Mucosa of descending colon (tissue), 3 donors: Measurements from ENCODE around the gene CPNE1. TPM values are rescaled to one million over a fixed set of nuclear protein-coding genes. Genes with fewer than 3 reads are reported as not detected.

ENCODE experiments used
- ATAC-seq: fragments of 200-7000 bp; cut with Tn5 transposase; one replicate; pipeline ENCODE4 v1.9.1; 2020; ENCODE audit warnings: mild to moderate bottlenecking, moderate library complexity
- DNase-seq, 3 donors: peaks; one replicate each; pipeline ENCODE4 v3.0.0-alpha.2; 2020
- H3K36me3 ChIP-seq: fragments of 200-600 bp; one replicate; pipeline ENCODE4 v1.8.0; 2021; ENCODE audit warnings: low read depth, mild to moderate bottlenecking
- H3K4me1 ChIP-seq: fragments of 200-600 bp; one replicate; pipeline ENCODE4 v1.8.0; 2021; ENCODE audit warnings: low read depth, mild to moderate bottlenecking
- H3K4me3 ChIP-seq: fragments of 200-600 bp; one replicate; pipeline ENCODE4 v1.8.0; 2021; ENCODE audit warnings: mild to moderate bottlenecking
- H3K9me3 ChIP-seq: fragments of 200-600 bp; one replicate; pipeline ENCODE4 v1.8.0; 2021; ENCODE audit warnings: mild to moderate bottlenecking
- intact Hi-C, 2 donors: fragments of 100-400 bp; cut with DNase I in 1 of 2; cut with micrococcal nuclease in 1 of 2; formaldehyde crosslinking; loops; one replicate each; pipeline versions ENCODE4 v1.11.0 to v1.11.1; 2022; cut with DNase I, micrococcal nuclease
- total RNA-seq, 3 donors: library from RNA; stranded (reverse); fragmentation: NEBNext Ultra II Directional in 2 of 3; extraction: Animal tissue kit (Norgen Biotek cat#: 25700) in 2 of 3; gene quantifications; one replicate each; pipeline versions ENCODE4 v1.2.1 to v1.2.4, GENCODE V29; 2021 to 2023
- TF ChIP-seq, protein P1 (sequence below): fragments of 200-600 bp; IDR thresholded peaks from one replicate; pipeline ENCODE4 v1.8.0; 2022; ENCODE audit warnings: antibody characterized with exemption, mild to moderate bottlenecking
- donor health status: DM: no; HTN: no; CAD: no; lungs with moderate emphysema.
- donor health status: DM: no; HTN: no; CAD: no.
- donor health status: DM: no; HTN: yes; CAD: no.

Gene CPNE1
- total RNA-seq, 3 donors from 2014 or later, result 117 to 188 (median 128) TPM

DNA sequence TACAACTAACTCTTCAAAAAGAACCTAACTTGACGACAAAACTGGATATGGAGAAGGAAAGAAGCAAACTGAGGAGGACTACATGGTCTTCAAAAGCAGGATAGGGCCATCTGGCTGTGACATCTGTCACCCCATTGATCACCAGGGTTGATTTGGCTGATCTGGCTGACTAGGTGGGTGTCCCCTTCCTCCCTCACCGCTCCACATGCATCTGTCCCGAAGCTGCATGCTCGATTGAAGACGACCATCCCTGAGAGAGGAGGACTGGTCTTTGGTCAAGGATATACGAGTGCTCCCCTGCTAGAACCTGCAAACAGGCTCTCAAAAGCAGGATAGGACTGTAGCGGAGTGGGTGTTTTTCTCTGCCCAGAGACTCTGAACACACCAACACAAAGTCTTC, 21.7 kb downstream of the CPNE1 start:
- Histone ChIP-seq H3K4me3 (no peak overlapping the region), H3K9me3 (no peaks in the 10 kb centered on the region), H3K4me1 (peaks cover 2% of the 10 kb centered on the region), H3K36me3 (no peaks in the 10 kb centered on the region)
- DNase-seq (no peak), ATAC-seq (no peak)
- intact Hi-C loops, result no loop called here
- TF ChIP-seq, protein P1, sequence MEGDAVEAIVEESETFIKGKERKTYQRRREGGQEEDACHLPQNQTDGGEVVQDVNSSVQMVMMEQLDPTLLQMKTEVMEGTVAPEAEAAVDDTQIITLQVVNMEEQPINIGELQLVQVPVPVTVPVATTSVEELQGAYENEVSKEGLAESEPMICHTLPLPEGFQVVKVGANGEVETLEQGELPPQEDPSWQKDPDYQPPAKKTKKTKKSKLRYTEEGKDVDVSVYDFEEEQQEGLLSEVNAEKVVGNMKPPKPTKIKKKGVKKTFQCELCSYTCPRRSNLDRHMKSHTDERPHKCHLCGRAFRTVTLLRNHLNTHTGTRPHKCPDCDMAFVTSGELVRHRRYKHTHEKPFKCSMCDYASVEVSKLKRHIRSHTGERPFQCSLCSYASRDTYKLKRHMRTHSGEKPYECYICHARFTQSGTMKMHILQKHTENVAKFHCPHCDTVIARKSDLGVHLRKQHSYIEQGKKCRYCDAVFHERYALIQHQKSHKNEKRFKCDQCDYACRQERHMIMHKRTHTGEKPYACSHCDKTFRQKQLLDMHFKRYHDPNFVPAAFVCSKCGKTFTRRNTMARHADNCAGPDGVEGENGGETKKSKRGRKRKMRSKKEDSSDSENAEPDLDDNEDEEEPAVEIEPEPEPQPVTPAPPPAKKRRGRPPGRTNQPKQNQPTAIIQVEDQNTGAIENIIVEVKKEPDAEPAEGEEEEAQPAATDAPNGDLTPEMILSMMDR, result no peak

DNA sequence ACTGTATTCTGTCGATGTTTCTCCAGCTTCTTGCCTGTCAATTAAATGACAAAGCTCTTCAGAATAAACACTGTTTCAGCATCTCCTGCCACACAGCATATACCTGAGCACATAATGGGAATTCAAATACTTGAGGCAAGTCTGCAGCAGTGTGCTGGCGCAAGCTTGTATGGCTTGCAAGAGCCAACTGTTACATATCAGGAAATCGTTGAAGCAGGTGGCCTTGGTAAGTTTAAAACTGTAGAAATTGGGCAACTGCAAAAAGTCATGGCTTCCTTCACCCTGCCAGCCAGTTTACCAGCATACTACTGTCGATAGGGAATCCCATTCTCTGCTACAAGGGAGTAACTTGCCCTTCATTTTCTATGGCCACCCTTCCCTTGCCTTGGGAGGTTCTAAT, 23.0 kb downstream of the CPNE1 start:
- intact Hi-C loops, result no loop called here

DNA sequence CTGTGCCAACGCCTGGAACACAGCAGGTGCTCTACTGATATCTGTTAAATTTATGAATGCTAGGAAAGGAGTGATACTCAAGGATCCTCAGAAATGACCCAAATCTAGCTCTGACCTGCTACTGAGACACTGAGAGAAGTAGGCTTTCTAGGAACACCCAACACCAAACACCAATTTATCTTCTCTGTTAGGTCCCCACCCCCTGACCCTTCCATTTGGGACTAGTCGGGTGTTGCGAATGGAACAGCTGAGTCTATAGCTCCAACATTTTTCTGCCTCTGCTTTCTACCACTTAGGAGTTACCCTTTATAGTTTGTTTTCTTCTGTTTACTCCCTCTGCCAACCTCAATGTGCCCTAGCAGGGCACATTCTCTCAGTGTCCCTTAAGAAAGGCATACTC, 24.0 kb downstream of the CPNE1 start:
- Histone ChIP-seq H3K4me3 (no peak overlapping the region), H3K36me3 (no peaks in the 10 kb centered on the region), H3K4me1 (peaks cover 2% of the 10 kb centered on the region), H3K9me3 (no peaks in the 10 kb centered on the region)
- TF ChIP-seq, protein P1, result no peak
- intact Hi-C loops, result no loop called here
- ATAC-seq, result no peak
- DNase-seq, result no peak

More for the DNA sequence above, 23.0 kb downstream of the CPNE1 start:
- DNase-seq (no peak), ATAC-seq (no peak)
- Histone ChIP-seq H3K4me3 (no peak overlapping the region), H3K9me3 (no peaks in the 10 kb centered on the region), H3K4me1 (peaks cover 2% of the 10 kb centered on the region), H3K36me3 (no peaks in the 10 kb centered on the region)
- TF ChIP-seq, protein P1, result no peak

DNA sequence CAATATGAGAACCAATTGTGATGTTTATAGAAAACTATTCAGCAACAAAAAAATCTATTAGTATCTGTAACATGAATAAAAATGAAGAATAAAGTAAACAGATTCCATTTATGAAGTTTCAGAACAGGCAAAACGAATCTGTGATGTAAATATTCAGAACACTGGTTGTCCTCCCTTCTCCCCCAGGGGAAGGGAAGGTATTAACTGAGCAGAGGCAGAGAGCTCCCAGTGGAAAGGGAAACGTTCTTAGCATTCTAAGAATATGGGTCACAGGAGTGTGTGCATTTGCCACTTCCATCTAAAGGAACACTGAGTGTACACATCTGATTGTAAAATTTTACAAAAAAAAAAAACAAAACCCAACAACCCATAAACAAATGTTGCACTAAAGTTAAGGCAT, 25.9 kb downstream of the CPNE1 start:
- Histone ChIP-seq H3K4me3 (no peak overlapping the region), H3K9me3 (no peaks in the 10 kb centered on the region), H3K36me3 (no peaks in the 10 kb centered on the region), H3K4me1 (peaks cover 2% of the 10 kb centered on the region)
- no peak for ATAC-seq
- no peak for DNase-seq
- intact Hi-C loops, result no loop called here
- TF ChIP-seq, protein P1, result no peak

DNA sequence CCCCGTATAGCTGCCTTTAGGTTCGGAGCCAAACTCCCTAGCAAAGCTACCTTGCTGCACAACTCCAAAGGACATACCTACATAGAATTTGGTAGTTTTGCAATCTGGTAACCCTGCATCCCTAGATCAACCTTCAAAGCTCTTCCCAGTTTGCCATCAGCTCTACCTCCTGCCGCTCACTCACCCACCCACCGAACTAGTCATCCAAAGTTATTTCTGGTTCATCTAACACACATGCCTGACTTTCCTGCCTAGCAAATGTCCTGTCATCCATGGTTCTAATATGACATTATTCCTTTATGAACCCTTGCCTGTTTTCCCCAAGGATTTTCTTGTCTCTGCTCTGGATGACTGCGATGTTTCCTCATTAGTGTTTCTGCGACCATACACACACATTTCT, 27.4 kb downstream of the CPNE1 start:
- Histone ChIP-seq H3K4me1 (peaks cover 2% of the 10 kb centered on the region), H3K36me3 (no peaks in the 10 kb centered on the region), H3K4me3 (no peak overlapping the region), H3K9me3 (no peaks in the 10 kb centered on the region)
- TF ChIP-seq, protein P1, result no peak
- intact Hi-C loops, result no loop called here
- ATAC-seq, result no peak
- DNase-seq, result no peak

DNA sequence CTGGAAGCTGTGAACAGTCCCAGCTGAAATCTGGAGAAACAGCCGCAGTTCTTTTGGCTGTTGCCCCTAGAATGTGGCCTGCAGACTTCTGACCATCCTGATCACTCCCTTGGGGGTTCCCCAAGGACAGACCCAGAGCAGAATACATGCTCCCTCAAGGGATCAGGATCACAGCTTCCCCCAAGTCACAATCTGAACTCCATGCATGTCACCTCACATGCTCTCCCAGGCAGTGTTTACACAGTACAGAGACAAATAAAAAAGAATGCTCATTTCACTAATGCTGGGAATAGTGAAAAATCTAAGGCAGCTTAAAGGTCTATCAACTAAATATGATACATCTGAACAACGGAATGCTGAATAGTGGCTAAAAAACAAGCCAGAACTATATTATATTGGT, 28.6 kb downstream of the CPNE1 start:
- no peak overlapping the region for H3K4me3 ChIP-seq
- no peaks in the 10 kb centered on the region for H3K36me3 ChIP-seq
- TF ChIP-seq, protein P1, result no peak
- ATAC-seq (no peak), DNase-seq (no peak)
- peaks cover 2% of the 10 kb centered on the region for H3K4me1 ChIP-seq
- intact Hi-C loops, result no loop called here
- no peaks in the 10 kb centered on the region for H3K9me3 ChIP-seq
